H1 (cell line): ENCODE data around the gene RTKN. TPM values are rescaled to one million over a fixed set of nuclear protein-coding genes. Genes with fewer than 3 reads are reported as not detected.

Source experiments
- CTCF ChIA-PET: fragments of 300-600 bp; sonication (Branson Sonifier 250); formaldehyde crosslinking; loops from one replicate; lab custom pipeline; 2021; ENCODE audit not compliant: partially characterized antibody; lab: Charles Lee
- POLR2A ChIA-PET: fragments of 300-600 bp; sonication (Branson Sonifier 250); formaldehyde crosslinking; loops from one replicate; lab custom pipeline; 2021; ENCODE audit warnings: inconsistent platforms; ENCODE audit not compliant: partially characterized antibody; lab: Charles Lee
- DNase-seq, 2 experiments: peaks; one replicate each; pipeline versions ENCODE4 v3.0.0 to v3.0.0-alpha.2; 2010 to 2022; ENCODE audit warnings: low spot score in 2 of 2, low read depth in 1 of 2, mixed read lengths in 1 of 2
- FAIRE-seq: peaks from 2 replicates; lab custom pipeline; 2011; peaks lifted over from hg19 to GRCh38; lab: Jason Lieb, UNC
- H2AFZ ChIP-seq: 2 replicates; pipeline ENCODE4 v1.8.1; 2012; ENCODE audit warnings: low read length, inconsistent platforms
- H2AK5ac ChIP-seq: 2 replicates; pipeline ENCODE4 v1.6.1; 2013; ENCODE audit warnings: low read depth, low read length
- H2BK120ac ChIP-seq: replicated peaks from 2 replicates; pipeline ENCODE3; 2013; ENCODE audit warnings: low read depth, low read length, inconsistent platforms
- H2BK12ac ChIP-seq: 2 replicates; pipeline ENCODE4 v1.6.1; 2013; ENCODE audit warnings: low read depth, low read length
- H2BK15ac ChIP-seq: 2 replicates; pipeline ENCODE4 v1.6.1; 2013; ENCODE audit warnings: low read length
- H2BK20ac ChIP-seq: 2 replicates; pipeline ENCODE4 v1.6.1; 2013; ENCODE audit warnings: low read length
- H2BK5ac ChIP-seq: 2 replicates; pipeline ENCODE4 v1.6.1; 2013; ENCODE audit warnings: low read depth, low read length
- H3K14ac ChIP-seq: 2 replicates; pipeline ENCODE4 v1.6.1; 2013; ENCODE audit warnings: inconsistent platforms; ENCODE audit not compliant: insufficient read length
- H3K18ac ChIP-seq: 2 replicates; pipeline ENCODE4 v1.6.1; 2013; ENCODE audit warnings: low read length; ENCODE audit errors: extremely low read depth
- H3K23ac ChIP-seq: 2 replicates; pipeline ENCODE4 v1.6.1; 2013; ENCODE audit warnings: inconsistent platforms; ENCODE audit not compliant: insufficient read length
- H3K23me2 ChIP-seq: 2 replicates; pipeline ENCODE4 v1.6.1; 2013; ENCODE audit warnings: low read depth, low read length
- H3K27ac ChIP-seq: 2 replicates; pipeline ENCODE4 v1.6.1; 2011; ENCODE audit warnings: low read depth, low read length, inconsistent platforms
- H3K27me3 ChIP-seq, 4 experiments: replicated peaks in 1 of 4; 1 replicate in 1 of 4; 2 replicates in 3 of 4; pipeline versions ENCODE4 v1.6.1 to v1.8.1; 2011 to 2013; ENCODE audit warnings: low read length in 3 of 4, mild to moderate bottlenecking in 3 of 4, inconsistent platforms in 2 of 4, mixed read lengths in 2 of 4, moderate library complexity in 1 of 4; ENCODE audit not compliant: control insufficient read depth in 3 of 4, insufficient read depth in 3 of 4; ENCODE audit errors: extremely low read depth in 1 of 4
- H3K36me3 ChIP-seq, 4 experiments: 2 replicates each; pipeline versions ENCODE4 v1.6.1 to v1.8.1; 2011 to 2013; ENCODE audit warnings: mild to moderate bottlenecking in 4 of 4, low read length in 3 of 4, moderate library complexity in 2 of 4, control low read depth in 1 of 4, inconsistent platforms in 1 of 4; ENCODE audit not compliant: insufficient read depth in 4 of 4, control insufficient read depth in 2 of 4
- H3K4ac ChIP-seq: replicated peaks from 2 replicates; pipeline ENCODE3; 2013; ENCODE audit warnings: low read length, low read depth, mixed read lengths, inconsistent platforms; ENCODE audit not compliant: insufficient read length
- H3K4me1 ChIP-seq, 4 experiments: replicated peaks in 1 of 4; 1 replicate in 1 of 4; 2 replicates in 3 of 4; pipeline versions ENCODE4 v1.6.1 to v1.8.1; 2011 to 2013; ENCODE audit warnings: low read length in 3 of 4, inconsistent platforms in 2 of 4, mixed read lengths in 1 of 4; ENCODE audit not compliant: insufficient read depth in 4 of 4, control insufficient read depth in 3 of 4
- H3K4me2 ChIP-seq, 2 experiments: 2 replicates each; pipeline versions ENCODE4 v1.6.1 to v1.8.1; 2011 to 2013; ENCODE audit warnings: low read depth in 2 of 2, low read length in 2 of 2, control low read depth in 1 of 2, inconsistent platforms in 1 of 2, mild to moderate bottlenecking in 1 of 2; ENCODE audit not compliant: insufficient read depth in 1 of 2
- H3K4me3 ChIP-seq, 4 experiments: fragments of 200-600, 300-600 bp in 1 of 4; sonication (generic), shearing (Covaris generic), sonication (Bioruptor Twin) in 1 of 4; 2 replicates each; pipeline versions ENCODE4 v1.5.1 to v1.8.1; 2011 to 2016; ENCODE audit warnings: low read length in 4 of 4, low read depth in 3 of 4, control low read depth in 2 of 4, inconsistent platforms in 2 of 4, mild to moderate bottlenecking in 2 of 4, mixed read lengths in 1 of 4, moderate library complexity in 1 of 4; ENCODE audit not compliant: insufficient read depth in 2 of 4; ENCODE audit errors: extremely low read depth in 1 of 4
- H3K56ac ChIP-seq: replicated peaks from 2 replicates; pipeline ENCODE3; 2013; ENCODE audit warnings: low read depth, mild to moderate bottlenecking, mixed read lengths, low read length, inconsistent platforms; ENCODE audit not compliant: insufficient read length
- H3K79me1 ChIP-seq: 2 replicates; pipeline ENCODE4 v1.6.1; 2013; ENCODE audit warnings: low read depth, low read length, control low read depth
- H3K79me2 ChIP-seq, 2 experiments: 2 replicates each; pipeline versions ENCODE4 v1.6.1 to v1.8.1; 2012 to 2013; ENCODE audit warnings: low read length in 2 of 2, mild to moderate bottlenecking in 2 of 2, inconsistent platforms in 1 of 2; ENCODE audit not compliant: insufficient read depth in 2 of 2, control insufficient read depth in 1 of 2
- H3K9ac ChIP-seq, 4 experiments: replicated peaks in 1 of 4; 1 replicate in 1 of 4; 2 replicates in 3 of 4; pipeline versions ENCODE4 v1.6.1 to v1.8.1; 2011 to 2013; ENCODE audit warnings: low read depth in 3 of 4, low read length in 3 of 4, control low read depth in 2 of 4, mild to moderate bottlenecking in 2 of 4, moderate library complexity in 2 of 4, inconsistent platforms in 1 of 4; ENCODE audit errors: extremely low read depth in 1 of 4
- H3K9me3 ChIP-seq, 2 experiments: 2 replicates each; pipeline versions ENCODE4 v1.6.1 to v1.8.1; 2012 to 2013; ENCODE audit warnings: mild to moderate bottlenecking in 2 of 2, moderate library complexity in 2 of 2, control low read depth in 1 of 2, inconsistent platforms in 1 of 2, low read depth in 1 of 2, low read length in 1 of 2, mixed read lengths in 1 of 2; ENCODE audit not compliant: insufficient read depth in 2 of 2
- H4K20me1 ChIP-seq, 2 experiments: replicated peaks in 1 of 2; 2 replicates each; pipeline versions ENCODE3 to v1.8.1; 2011 to 2013; ENCODE audit warnings: inconsistent platforms in 2 of 2, low read length in 2 of 2, mild to moderate bottlenecking in 1 of 2; ENCODE audit not compliant: insufficient read depth in 2 of 2, control insufficient read depth in 1 of 2
- H4K5ac ChIP-seq: 2 replicates; pipeline ENCODE4 v1.6.1; 2013; ENCODE audit warnings: low read length, low read depth, mixed read lengths, inconsistent platforms; ENCODE audit not compliant: insufficient read length
- H4K8ac ChIP-seq: 2 replicates; pipeline ENCODE4 v1.8.0; 2013; ENCODE audit warnings: mild to moderate bottlenecking, moderate library complexity, low read length, inconsistent platforms; ENCODE audit not compliant: insufficient read depth; ENCODE audit errors: extremely low read depth
- H4K91ac ChIP-seq: replicated peaks from 2 replicates; pipeline ENCODE3; 2013; ENCODE audit warnings: low read length, mixed read lengths, inconsistent platforms; ENCODE audit not compliant: insufficient read length
- CEBPB ChIP-seq: IDR thresholded peaks from 2 replicates; pipeline ENCODE4 v1.6.1; 2012; ENCODE audit warnings: low read depth, low read length
- SRF ChIP-seq: IDR thresholded peaks from 2 replicates; pipeline ENCODE4 v1.6.1; 2011; ENCODE audit warnings: mild to moderate bottlenecking, low read depth, low read length, moderate library complexity
- TAF1 ChIP-seq: IDR thresholded peaks from 2 replicates; pipeline ENCODE4 v1.6.1; 2011; ENCODE audit warnings: mild to moderate bottlenecking, low read depth, low read length
- WGBS, 2 experiments: shearing (Covaris generic) in 1 of 2; methylation state at CpG; one replicate each; pipeline versions ENCODE4 v1.1.6 to v1.1.7; 2013 to 2015; ENCODE audit warnings: low lambda C conversion rate in 2 of 2, mixed read lengths in 2 of 2, inconsistent platforms in 1 of 2, low coverage in 1 of 2, missing lambda C conversion rate in 1 of 2; ENCODE audit not compliant: insufficient replicate concordance in 2 of 2, insufficient coverage in 1 of 2, insufficient read length in 1 of 2; ENCODE audit errors: extremely low coverage in 1 of 2, missing lambda C conversion rate in 1 of 2; 5-methylcytosine and 5-hydroxymethylcytosine counted together
- polyA plus RNA-seq, 7 experiments: library from polyadenylated mRNA; depleted of rRNA in 3 of 7; stranded (reverse) in 5 of 7; unstranded in 2 of 7; fragments of >200 nt in 5 of 7; fragments of 200-250 nt in 2 of 7; gene quantifications; 1 replicate in 5 of 7; 2 replicates in 1 of 7; 4 replicates in 1 of 7; pipeline versions ENCODE4 v1.2.1 to v1.2.3, GENCODE V29; 2011 to 2013; ENCODE audit warnings: missing spikeins in 2 of 7, mixed read lengths in 2 of 7
- total RNA-seq: library from RNA; stranded (reverse); fragmentation: NEBNext Ultra II Directional; extraction: Animal tissue kit (Norgen Biotek cat#: 25700); gene quantifications from 2 replicates; pipeline ENCODE4 v1.2.1, GENCODE V29; 2021

The RTKN gene
- total and polyA plus RNA-seq, 2 of the 8 experiments (the other 6 are each of a cell fraction or from before 2014, with no cell fraction given) = 40.2 to 54.1 TPM

DNA sequence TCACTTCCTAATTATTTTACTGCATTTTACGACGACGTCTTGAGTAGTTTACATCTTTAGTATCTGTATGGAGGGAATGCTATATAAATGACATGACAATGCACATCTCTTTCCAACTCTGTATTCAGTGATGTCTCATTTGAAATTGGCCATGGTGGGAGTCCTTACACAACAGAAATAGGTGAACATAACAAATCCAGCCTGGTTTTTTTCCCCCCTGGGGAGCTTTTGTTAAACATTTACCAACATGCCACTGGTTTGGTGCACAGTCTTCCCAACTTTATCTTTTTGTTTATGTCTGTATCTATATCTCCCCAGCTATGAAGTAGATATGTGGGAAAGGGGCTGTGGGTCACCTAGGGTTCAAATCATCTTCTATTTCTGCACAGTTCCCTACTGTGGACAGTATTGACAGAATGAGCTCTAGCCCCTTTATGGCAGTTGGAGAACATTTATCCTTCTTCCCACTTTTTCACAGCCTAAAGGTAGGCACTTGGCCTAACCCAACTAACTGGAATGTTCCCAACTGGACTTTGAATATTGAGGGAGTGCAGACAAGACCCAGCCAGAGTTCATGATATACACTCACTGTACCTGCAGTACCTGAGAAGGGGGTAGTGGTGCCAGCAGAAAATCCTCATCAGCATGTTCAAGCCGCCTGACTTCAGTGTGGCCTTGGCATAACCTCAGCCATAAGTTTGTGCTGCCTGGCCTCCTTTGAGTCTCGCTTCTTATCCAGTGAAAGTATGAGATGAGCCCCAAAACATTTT lies 5.7 kb upstream of the RTKN start:
- no peak overlapping the region for H3K9ac ChIP-seq
- 0 out of 7 replicates have a peak, but pooled peaks cover 0 to 2% (median 0%) of the 10 kb centered on the region in 4 experiments for H3K4me1 ChIP-seq
- no peak overlapping the region for H3K23ac ChIP-seq
- H3K27ac ChIP-seq = no peak overlapping the region
- no peaks in the 10 kb centered on the region for H3K36me3 ChIP-seq
- DNase-seq = no peak
- no peak overlapping the region for H2BK20ac ChIP-seq
- no peaks in the 10 kb centered on the region for H3K9me3 ChIP-seq
- no peak overlapping the region for H2BK120ac ChIP-seq
- WGBS, 2 experiments = 92% methylated on average over 5 of the region's 5 CpGs; no CpG with 5 or more reads in 1 of the 2 experiments
- no peak overlapping the region for H3K4ac ChIP-seq
- FAIRE-seq = no peak
- no peaks in the 10 kb centered on the region for H3K79me2 ChIP-seq
- H2AFZ ChIP-seq = no peak overlapping the region
- no peak overlapping the region for H3K4me2 ChIP-seq
- H3K56ac ChIP-seq = no peak overlapping the region
- no peak overlapping the region for H2BK12ac ChIP-seq
- H2AK5ac ChIP-seq = no peak overlapping the region
- H4K20me1 ChIP-seq = no peaks in the 10 kb centered on the region
- no peak overlapping the region for H4K91ac ChIP-seq
- H2BK5ac ChIP-seq = no peak overlapping the region
- H3K23me2 ChIP-seq = 0 out of 2 replicates have a peak, but pooled peaks cover 1% of the 10 kb centered on the region
- H3K4me3 ChIP-seq = no peak overlapping the region
- no peak for TF ChIP-seq CEBPB
- no peak for TF ChIP-seq TAF1
- TF ChIP-seq SRF = no peak
- H3K79me1 ChIP-seq = no peaks in the 10 kb centered on the region; the same call in 1 of the 2 replicates
- ChIA-PET CTCF (interaction anchor here (0.6 to 1.0 kb wide), 3 partner anchors 26 to 234 kb away, joined by 3 read pairs; no protein-coding TSS in a partner anchor), POLR2A (interaction anchor here (2.1 kb wide), 1 partner anchor 9 kb away, joined by 5 read pairs; no protein-coding TSS in a partner anchor)
- no peaks in the 10 kb centered on the region; a peak in 2 of 7 replicates for H3K27me3 ChIP-seq
- H4K8ac ChIP-seq = no peak overlapping the region
- no peak overlapping the region for H3K18ac ChIP-seq
- H2BK15ac ChIP-seq = no peak overlapping the region
- no peak overlapping the region for H3K14ac ChIP-seq
- H4K5ac ChIP-seq = no peak overlapping the region
